ENCODE data around the gene TBCD. TPM values are rescaled to one million over a fixed set of nuclear protein-coding genes. Genes with fewer than 3 reads are reported as not detected.
A peak's percentile ranks its signal among the peaks of the same experiment; 100 is the strongest.
"Not testable (repeated sequence)": the region's sequence is repeated elsewhere in the genome, so short reads cannot be mapped to it uniquely, and the experiment has no call there.

Gene TBCD
- polyA plus RNA-seq, 12 donors = 47.5 to 79.6 (median 55.9) TPM; not detected in 1

GRCh38 chr17:82722341-82723013 lies 29.4 kb upstream of the TBCD start:
- DNase-seq = no peak

- no peak for DNase-seq
Observed at GRCh38 chr17:82723169-82723807, 28.6 kb upstream of the TBCD start.

- no peak for DNase-seq
Observed at GRCh38 chr17:82726427-82726826, 25.4 kb upstream of the TBCD start.

GRCh38 chr17:82729479-82730260 lies 22.2 kb upstream of the TBCD start:
- no peak for DNase-seq

- no peak for DNase-seq
Observed at GRCh38 chr17:82732118-82732743, 19.6 kb upstream of the TBCD start.

GRCh38 chr17:82734987-82735866 lies 16.6 kb upstream of the TBCD start, which contains the start of gene FN3K:
TSS of gene FN3K (plus strand) at chr17:82735615. CDS start at chr17:82735637, 22 bp downstream.
- peak; percentile 49 for DNase-seq

GRCh38 chr17:82736511-82737185 lies 15.2 kb upstream of the TBCD start:
- no peak for DNase-seq

GRCh38 chr17:82737967-82738877 lies 13.6 kb upstream of the TBCD start:
- DNase-seq = no peak

- DNase-seq = no peak
Observed at GRCh38 chr17:82740906-82741759, 10.7 kb upstream of the TBCD start.

- DNase-seq = no peak
Observed at GRCh38 chr17:82743344-82744219, 8.3 kb upstream of the TBCD start.

- DNase-seq = not testable (repeated sequence)
Observed at GRCh38 chr17:82744736-82745135, 7.1 kb upstream of the TBCD start.

- no peak for DNase-seq
Observed at GRCh38 chr17:82745524-82745923, 6.3 kb upstream of the TBCD start.

GRCh38 chr17:82748756-82749155 lies 3.1 kb upstream of the TBCD start:
- no peak for DNase-seq

- no peak for DNase-seq
Observed at GRCh38 chr17:82750241-82750908, 1.5 kb upstream of the TBCD start.

- no peak for DNase-seq
Observed at GRCh38 chr17:82751171-82751570, 694 bp upstream of the TBCD start.

- DNase-seq = no peak
Observed at GRCh38 chr17:82752371-82753200, 721 bp downstream of the TBCD start.

Measured in muscle of arm (tissue), 12 donors.